Muscle of leg (tissue), 16 donors: ENCODE data around the gene GLCE. TPM values are rescaled to one million over a fixed set of nuclear protein-coding genes. Genes with fewer than 3 reads are reported as not detected.

Source experiments
- DNase-seq: peaks from one replicate; pipeline ENCODE4 v3.0.0; 2013
- H3K27ac ChIP-seq: one replicate; pipeline ENCODE4 v1.5.1; 2013; ENCODE audit warnings: mild to moderate bottlenecking, low read length, control low read depth
- H3K27me3 ChIP-seq: one replicate; pipeline ENCODE4 v1.6.1; 2013; ENCODE audit warnings: low read length; ENCODE audit not compliant: control insufficient read depth, insufficient read depth
- H3K36me3 ChIP-seq: one replicate; pipeline ENCODE4 v1.6.1; 2013; ENCODE audit warnings: low read length; ENCODE audit not compliant: control insufficient read depth, insufficient read depth
- H3K4me1 ChIP-seq: one replicate; pipeline ENCODE4 v1.6.1; 2013; ENCODE audit warnings: low read length; ENCODE audit not compliant: control insufficient read depth, insufficient read depth
- H3K4me3 ChIP-seq: one replicate; pipeline ENCODE4 v1.5.1; 2013; ENCODE audit warnings: low read length, control low read depth
- H3K9me3 ChIP-seq: replicated peaks from 2 replicates; pipeline ENCODE4 v1.6.1; 2013; ENCODE audit warnings: low read depth, low read length; ENCODE audit not compliant: control insufficient read depth
- WGBS: methylation state at CpG from one replicate; pipeline ENCODE4 v1.1.5; 2013; ENCODE audit warnings: missing lambda C conversion rate; ENCODE audit not compliant: insufficient coverage; 5-methylcytosine and 5-hydroxymethylcytosine counted together
- long read RNA-seq, 11 donors: transcript quantifications; one replicate each; lab custom pipeline, GENCODE V29; 2026
- polyA plus RNA-seq, 8 donors: library from polyadenylated mRNA; unstranded; fragments of 120-200 nt; gene quantifications; one replicate each; pipeline versions ENCODE4 v1.2.1 to v1.2.3, GENCODE V29; 2013; ENCODE audit warnings: inconsistent platforms in 1 of 8, low replicate concordance in 1 of 8; ENCODE audit not compliant: insufficient read length in 8 of 8, insufficient read depth in 1 of 8
- total RNA-seq: library from RNA; stranded (reverse); fragments of 120-200 nt; gene quantifications from one replicate; pipeline ENCODE4 v1.2.4, GENCODE V29; 2013

GLCE gene
- total RNA-seq (44.4 TPM), polyA plus RNA-seq (10 to 100 TPM; 27.4 to 50.1 (median 31.9) TPM)
- long read RNA-seq, donor 1, full-length matches to known transcripts: 4 of 4 reads
- long read RNA-seq, donor 1, partial matches to known transcripts: 0 of 4 reads
- long read RNA-seq, donor 1, other reads (novel, unspliced or antisense): 0 of 4 reads
- long read RNA-seq, donor 2, full-length matches to known transcripts: 1 of 1 reads
- long read RNA-seq, donor 2, partial matches to known transcripts: 0 of 1 reads
- long read RNA-seq, donor 2, other reads (novel, unspliced or antisense): 0 of 1 reads
- long read RNA-seq, donor 3, full-length matches to known transcripts: 12 of 12 reads
- long read RNA-seq, donor 3, partial matches to known transcripts: 0 of 12 reads
- long read RNA-seq, donor 3, other reads (novel, unspliced or antisense): 0 of 12 reads
- long read RNA-seq, donor 4, full-length matches to known transcripts: 5 of 12 reads
- long read RNA-seq, donor 4, partial matches to known transcripts: 7 of 12 reads
- long read RNA-seq, donor 4, other reads (novel, unspliced or antisense): 0 of 12 reads
- long read RNA-seq, donor 5, full-length matches to known transcripts: 21 of 26 reads
- long read RNA-seq, donor 5, partial matches to known transcripts: 0 of 26 reads
- long read RNA-seq, donor 5, other reads (novel, unspliced or antisense): 5 of 26 reads
- long read RNA-seq, donor 6, full-length matches to known transcripts: 7 of 7 reads
- long read RNA-seq, donor 6, partial matches to known transcripts: 0 of 7 reads
- long read RNA-seq, donor 6, other reads (novel, unspliced or antisense): 0 of 7 reads
- long read RNA-seq, donor 7, full-length matches to known transcripts: 11 of 17 reads
- long read RNA-seq, donor 7, partial matches to known transcripts: 6 of 17 reads
- long read RNA-seq, donor 7, other reads (novel, unspliced or antisense): 0 of 17 reads
- long read RNA-seq, donor 8, full-length matches to known transcripts: 11 of 11 reads
- long read RNA-seq, donor 8, partial matches to known transcripts: 0 of 11 reads
- long read RNA-seq, donor 8, other reads (novel, unspliced or antisense): 0 of 11 reads
- long read RNA-seq, donor 9, full-length matches to known transcripts: 5 of 5 reads
- long read RNA-seq, donor 9, partial matches to known transcripts: 0 of 5 reads
- long read RNA-seq, donor 9, other reads (novel, unspliced or antisense): 0 of 5 reads
- long read RNA-seq, donor 10, full-length matches to known transcripts: 9 of 9 reads
- long read RNA-seq, donor 10, partial matches to known transcripts: 0 of 9 reads
- long read RNA-seq, donor 10, other reads (novel, unspliced or antisense): 0 of 9 reads
- long read RNA-seq, donor 11, full-length matches to known transcripts: 7 of 7 reads
- long read RNA-seq, donor 11, partial matches to known transcripts: 0 of 7 reads
- long read RNA-seq, donor 11, other reads (novel, unspliced or antisense): 0 of 7 reads

GRCh38 chr15:69160141-69160993 lies at the start of gene GLCE:
Gene GLCE, plus strand, starts transcription at chr15:69160635. Its CDS starts 95,172 bp downstream, at chr15:69255807.
- H3K4me3 ChIP-seq: peak within 1 kb of the TSS; percentile 79
- no peaks in the 10 kb centered on the region for H3K9me3 ChIP-seq
- DNase-seq: peak; percentile 99
- H3K27me3 ChIP-seq: peaks cover 2% of the 10 kb centered on the region
- peaks cover 7% of the 10 kb centered on the region for H3K4me1 ChIP-seq
- peak within 1 kb of the TSS; percentile 84 for H3K27ac ChIP-seq
- H3K36me3 ChIP-seq: no peaks in the 10 kb centered on the region
- under 1% methylated on average over 65 of the region's 76 CpGs for WGBS

GRCh38 chr15:69114331-69114928 lies 46.0 kb upstream of the GLCE start:
- DNase-seq: no peak
- no peak overlapping the region for H3K4me3 ChIP-seq
- no peaks in the 10 kb centered on the region for H3K9me3 ChIP-seq
- 47% methylated on average over 5 of the region's 11 CpGs for WGBS
- H3K36me3 ChIP-seq: no peaks in the 10 kb centered on the region
- H3K27ac ChIP-seq: no peak overlapping the region
- H3K4me1 ChIP-seq: peaks cover 21% of the 10 kb centered on the region
- H3K27me3 ChIP-seq: no peaks in the 10 kb centered on the region

- Histone ChIP-seq H3K9me3 (no peaks in the 10 kb centered on the region), H3K4me1 (peaks cover 25% of the 10 kb centered on the region), H3K4me3 (no peak overlapping the region), H3K27ac (no peak overlapping the region), H3K36me3 (no peaks in the 10 kb centered on the region), H3K27me3 (no peaks in the 10 kb centered on the region)
- no peak for DNase-seq
- 72% methylated on average over 3 of the region's 7 CpGs for WGBS
These were observed 45.4 kb upstream of the GLCE start for GRCh38 chr15:69115031-69115430.

DNA sequence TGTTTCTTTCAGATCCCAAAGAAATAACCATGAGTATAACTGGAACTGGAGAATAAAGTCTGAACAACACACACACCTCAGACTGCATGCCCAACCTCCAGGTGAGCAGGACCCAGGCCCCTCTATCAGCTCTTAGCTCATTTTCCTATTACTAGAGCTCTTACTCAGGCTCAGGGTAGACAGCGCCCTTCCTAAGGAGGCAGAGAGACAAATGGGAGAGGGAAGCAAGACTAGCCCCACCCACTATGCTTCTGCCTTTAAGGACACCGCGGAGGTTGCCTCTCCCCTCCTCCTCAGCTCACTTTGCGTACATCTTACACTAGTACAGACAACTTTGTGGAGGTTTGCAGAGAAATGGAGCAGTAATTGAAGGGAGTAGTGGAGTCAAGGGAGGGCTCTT lies 44.0 kb upstream of the GLCE start:
- H3K27me3 ChIP-seq: no peaks in the 10 kb centered on the region
- DNase-seq: no peak
- H3K9me3 ChIP-seq: no peaks in the 10 kb centered on the region
- H3K36me3 ChIP-seq: no peaks in the 10 kb centered on the region
- H3K27ac ChIP-seq: no peak overlapping the region
- peaks cover 25% of the 10 kb centered on the region for H3K4me1 ChIP-seq
- no peak overlapping the region for H3K4me3 ChIP-seq
- no CpG with 5 or more reads among the region's 4 CpGs for WGBS

- Histone ChIP-seq H3K9me3 (no peaks in the 10 kb centered on the region), H3K27ac (peak overlapping the region; percentile 56), H3K36me3 (no peaks in the 10 kb centered on the region), H3K4me3 (no peak overlapping the region), H3K4me1 (peaks cover 25% of the 10 kb centered on the region), H3K27me3 (no peaks in the 10 kb centered on the region)
- peak; percentile 89 for DNase-seq
- WGBS: 0% methylated on average over 1 of the region's 7 CpGs
These were observed 43.0 kb upstream of the GLCE start for GRCh38 chr15:69117431-69117871.

DNA sequence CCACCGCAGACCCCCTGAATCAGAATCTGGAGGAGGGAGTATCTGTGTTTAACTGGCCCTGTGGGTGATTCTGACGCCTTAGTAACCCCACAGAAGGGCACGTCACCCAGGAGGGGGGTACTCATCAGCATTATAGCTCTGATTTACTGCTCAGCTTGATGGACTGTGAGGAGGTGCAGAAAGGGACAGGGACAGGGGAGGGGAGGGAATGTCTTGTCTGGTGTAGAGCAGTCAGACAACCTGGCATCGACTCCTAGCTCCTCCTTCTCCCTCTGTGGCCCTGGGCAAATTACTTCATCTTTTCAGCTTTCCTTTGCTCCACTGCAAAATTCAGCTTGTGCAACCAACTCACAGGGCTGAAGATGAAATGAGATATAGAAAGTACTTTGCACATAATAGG lies 42.3 kb upstream of the GLCE start:
- H3K4me1 ChIP-seq: peaks cover 25% of the 10 kb centered on the region
- no peak overlapping the region for H3K4me3 ChIP-seq
- 38% methylated on average over 2 of the region's 4 CpGs for WGBS
- H3K36me3 ChIP-seq: no peaks in the 10 kb centered on the region
- no peaks in the 10 kb centered on the region for H3K27me3 ChIP-seq
- no peaks in the 10 kb centered on the region for H3K9me3 ChIP-seq
- peak; percentile 54 for DNase-seq
- peak overlapping the region; percentile 56 for H3K27ac ChIP-seq

- Histone ChIP-seq H3K27ac (no peak overlapping the region), H3K4me3 (no peak overlapping the region), H3K36me3 (no peaks in the 10 kb centered on the region), H3K27me3 (no peaks in the 10 kb centered on the region), H3K4me1 (peaks cover 25% of the 10 kb centered on the region), H3K9me3 (no peaks in the 10 kb centered on the region)
- no peak for DNase-seq
- WGBS: 11% methylated on average over 1 of the region's 2 CpGs
These were observed 41.4 kb upstream of the GLCE start for GRCh38 chr15:69119001-69119400.

GRCh38 chr15:69119683-69120395 lies 40.6 kb upstream of the GLCE start:
- WGBS: 60% methylated on average over 1 of the region's 5 CpGs
- no peak for DNase-seq
- H3K36me3 ChIP-seq: no peaks in the 10 kb centered on the region
- H3K27me3 ChIP-seq: no peaks in the 10 kb centered on the region
- peaks cover 23% of the 10 kb centered on the region for H3K4me1 ChIP-seq
- H3K27ac ChIP-seq: no peak overlapping the region
- H3K9me3 ChIP-seq: no peaks in the 10 kb centered on the region
- H3K4me3 ChIP-seq: no peak overlapping the region
